Measurements from ENCODE around the gene CASQ2. TPM values are rescaled to one million over a fixed set of nuclear protein-coding genes. Genes with fewer than 3 reads are reported as not detected.

The CASQ2 gene
- polyA plus RNA-seq, 2 of the 4 experiments (the other 2 are of a cell fraction): not detected

DNA sequence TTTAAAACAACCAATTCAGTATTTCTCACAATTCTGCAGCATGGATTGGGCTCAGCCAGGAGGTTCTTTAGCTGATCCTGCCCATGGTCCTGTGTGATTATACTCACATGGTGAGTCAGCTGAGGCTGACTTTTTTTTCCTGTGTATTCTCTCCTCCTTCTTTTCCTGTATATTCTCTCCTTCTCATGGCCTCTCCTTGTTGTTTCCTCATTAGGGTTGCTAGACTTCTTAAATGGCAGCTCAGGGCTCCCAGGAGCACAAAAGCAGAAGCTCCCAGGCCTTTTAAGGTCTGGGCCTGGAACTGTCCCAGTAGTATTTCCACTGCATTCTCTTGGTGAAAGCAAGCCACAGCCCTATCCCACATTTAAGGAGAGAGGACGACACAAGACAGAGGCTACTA is 99.9 kb downstream of the CASQ2 start:
- CTCF ChIA-PET: interaction anchor here (1.4 kb wide), 1 partner anchor 38 kb away, joined by 6 read pairs; no protein-coding TSS in a partner anchor
- DNase-seq (ENCODE audit: low read depth in 1 of 2, low spot score in 1 of 2): no peak
- H3K4me2 ChIP-seq: peak overlapping the region; percentile 39; the same call in 2 of the 3 replicates
- ATAC-seq: no peak
- no peak overlapping the region for H3K4me3 ChIP-seq
- H3K4me1 ChIP-seq: peaks cover 34% of the 10 kb centered on the region
- POLR2A ChIA-PET: no interaction called here
- FAIRE-seq: no peak
- H3K9me3 ChIP-seq: 0 out of 3 replicates have a peak, but pooled peaks cover 8% of the 10 kb centered on the region
- TF ChIP-seq, protein P1, sequence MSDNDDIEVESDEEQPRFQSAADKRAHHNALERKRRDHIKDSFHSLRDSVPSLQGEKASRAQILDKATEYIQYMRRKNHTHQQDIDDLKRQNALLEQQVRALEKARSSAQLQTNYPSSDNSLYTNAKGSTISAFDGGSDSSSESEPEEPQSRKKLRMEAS (IDR thresholded peaks at IDR 0.05): no peak
- TF ChIP-seq CEBPB (IDR thresholded peaks at IDR 0.05) (no peak), EHF (CRISPR knock-in tag; IDR thresholded peaks at IDR 0.05) (no peak), ZNF302 (CRISPR knock-in tag; IDR thresholded peaks at IDR 0.05) (no peak), HEYL (CRISPR knock-in tag; IDR thresholded peaks at IDR 0.05) (no peak), ZFP36 (IDR thresholded peaks at IDR 0.05; ENCODE audit: borderline replicate concordance, partially characterized antibody) (no peak)
- peak overlapping the region; percentile 58 to 88; a peak in 5 of 6 replicates for H3K27ac ChIP-seq
- WGBS (ENCODE audit: missing lambda C conversion rate): 82% methylated on average over 1 of the region's 1 CpG

DNA sequence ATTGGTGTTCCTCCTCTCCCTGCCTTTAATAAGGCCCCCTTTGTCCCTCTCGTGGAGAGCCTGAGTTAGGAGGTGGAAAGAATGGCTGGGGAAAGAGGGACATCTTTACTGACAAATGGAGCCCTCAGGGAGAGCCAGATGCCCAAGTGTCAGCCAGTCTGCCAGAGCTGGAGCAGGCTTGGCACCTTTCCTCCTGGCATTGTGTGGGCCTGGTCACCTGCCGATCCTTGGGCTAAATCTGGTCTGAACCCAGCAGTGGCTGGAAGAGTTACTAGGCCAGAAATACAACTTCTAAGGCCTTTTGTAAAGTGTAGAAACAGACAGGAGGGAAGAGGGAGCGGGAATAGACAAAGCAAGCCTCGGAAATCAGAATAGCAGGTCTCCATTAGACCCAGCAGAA is 101.8 kb downstream of the CASQ2 start:
- 93% methylated on average over 4 of the region's 4 CpGs for WGBS (ENCODE audit: missing lambda C conversion rate)
- ATAC-seq (no peak), DNase-seq (ENCODE audit: low read depth in 1 of 2, low spot score in 1 of 2) (no peak), FAIRE-seq (no peak)
- 0 out of 3 replicates have a peak, but pooled peaks cover 8% of the 10 kb centered on the region for H3K9me3 ChIP-seq
- POLR2A ChIA-PET: no interaction called here
- H3K4me2 ChIP-seq: no peak overlapping the region
- peaks cover 29% of the 10 kb centered on the region for H3K4me1 ChIP-seq
- CTCF ChIA-PET: no interaction called here
- no peak overlapping the region for H3K4me3 ChIP-seq
- TF ChIP-seq, protein P2, sequence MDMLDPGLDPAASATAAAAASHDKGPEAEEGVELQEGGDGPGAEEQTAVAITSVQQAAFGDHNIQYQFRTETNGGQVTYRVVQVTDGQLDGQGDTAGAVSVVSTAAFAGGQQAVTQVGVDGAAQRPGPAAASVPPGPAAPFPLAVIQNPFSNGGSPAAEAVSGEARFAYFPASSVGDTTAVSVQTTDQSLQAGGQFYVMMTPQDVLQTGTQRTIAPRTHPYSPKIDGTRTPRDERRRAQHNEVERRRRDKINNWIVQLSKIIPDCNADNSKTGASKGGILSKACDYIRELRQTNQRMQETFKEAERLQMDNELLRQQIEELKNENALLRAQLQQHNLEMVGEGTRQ (IDR thresholded peaks at IDR 0.05): no peak
- TF ChIP-seq EHMT2 (IDR thresholded peaks at IDR 0.05; ENCODE audit: low read depth): no peak
- TF ChIP-seq NPAS2 (CRISPR knock-in tag; IDR thresholded peaks at IDR 0.05; ENCODE audit: borderline replicate concordance): no peak
- TF ChIP-seq HEYL (CRISPR knock-in tag; IDR thresholded peaks at IDR 0.05): no peak
- TF ChIP-seq, protein P3, sequence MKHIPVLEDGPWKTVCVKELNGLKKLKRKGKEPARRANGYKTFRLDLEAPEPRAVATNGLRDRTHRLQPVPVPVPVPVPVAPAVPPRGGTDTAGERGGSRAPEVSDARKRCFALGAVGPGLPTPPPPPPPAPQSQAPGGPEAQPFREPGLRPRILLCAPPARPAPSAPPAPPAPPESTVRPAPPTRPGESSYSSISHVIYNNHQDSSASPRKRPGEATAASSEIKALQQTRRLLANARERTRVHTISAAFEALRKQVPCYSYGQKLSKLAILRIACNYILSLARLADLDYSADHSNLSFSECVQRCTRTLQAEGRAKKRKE (CRISPR knock-in tag; IDR thresholded peaks at IDR 0.05; ENCODE audit: low read depth): no peak
- no peak for TF ChIP-seq HOXB5 (CRISPR knock-in tag; IDR thresholded peaks at IDR 0.05)
- TF ChIP-seq RFX5 (IDR thresholded peaks at IDR 0.05): no peak
- no peak for TF ChIP-seq BHLHE40 (IDR thresholded peaks at IDR 0.05; ENCODE audit: low read depth, low read length)
- TF ChIP-seq, protein P4, sequence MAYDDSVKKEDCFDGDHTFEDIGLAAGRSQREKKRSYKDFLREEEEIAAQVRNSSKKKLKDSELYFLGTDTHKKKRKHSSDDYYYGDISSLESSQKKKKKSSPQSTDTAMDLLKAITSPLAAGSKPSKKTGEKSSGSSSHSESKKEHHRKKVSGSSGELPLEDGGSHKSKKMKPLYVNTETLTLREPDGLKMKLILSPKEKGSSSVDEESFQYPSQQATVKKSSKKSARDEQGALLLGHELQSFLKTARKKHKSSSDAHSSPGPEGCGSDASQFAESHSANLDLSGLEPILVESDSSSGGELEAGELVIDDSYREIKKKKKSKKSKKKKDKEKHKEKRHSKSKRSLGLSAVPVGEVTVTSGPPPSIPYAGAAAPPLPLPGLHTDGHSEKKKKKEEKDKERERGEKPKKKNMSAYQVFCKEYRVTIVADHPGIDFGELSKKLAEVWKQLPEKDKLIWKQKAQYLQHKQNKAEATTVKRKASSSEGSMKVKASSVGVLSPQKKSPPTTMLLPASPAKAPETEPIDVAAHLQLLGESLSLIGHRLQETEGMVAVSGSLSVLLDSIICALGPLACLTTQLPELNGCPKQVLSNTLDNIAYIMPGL (CRISPR knock-in tag; IDR thresholded peaks at IDR 0.05; ENCODE audit: borderline replicate concordance): no peak
- no peak for TF ChIP-seq TFCP2L1 (CRISPR knock-in tag; IDR thresholded peaks at IDR 0.05)
- no peak for TF ChIP-seq HDAC2 (IDR thresholded peaks at IDR 0.05)
- TF ChIP-seq ESRRA (IDR thresholded peaks at IDR 0.05; ENCODE audit: borderline replicate concordance, low read length): no peak
- TF ChIP-seq FOSB (CRISPR knock-in tag; IDR thresholded peaks at IDR 0.05): no peak
- TF ChIP-seq PHF8 (IDR thresholded peaks at IDR 0.05; ENCODE audit: borderline replicate concordance, low read depth): no peak
- no peak for TF ChIP-seq NR3C1 (IDR thresholded peaks at IDR 0.05)
- no peak for TF ChIP-seq HOXB13 (CRISPR knock-in tag; IDR thresholded peaks at IDR 0.05; ENCODE audit: low read depth)
- TF ChIP-seq, protein P5, sequence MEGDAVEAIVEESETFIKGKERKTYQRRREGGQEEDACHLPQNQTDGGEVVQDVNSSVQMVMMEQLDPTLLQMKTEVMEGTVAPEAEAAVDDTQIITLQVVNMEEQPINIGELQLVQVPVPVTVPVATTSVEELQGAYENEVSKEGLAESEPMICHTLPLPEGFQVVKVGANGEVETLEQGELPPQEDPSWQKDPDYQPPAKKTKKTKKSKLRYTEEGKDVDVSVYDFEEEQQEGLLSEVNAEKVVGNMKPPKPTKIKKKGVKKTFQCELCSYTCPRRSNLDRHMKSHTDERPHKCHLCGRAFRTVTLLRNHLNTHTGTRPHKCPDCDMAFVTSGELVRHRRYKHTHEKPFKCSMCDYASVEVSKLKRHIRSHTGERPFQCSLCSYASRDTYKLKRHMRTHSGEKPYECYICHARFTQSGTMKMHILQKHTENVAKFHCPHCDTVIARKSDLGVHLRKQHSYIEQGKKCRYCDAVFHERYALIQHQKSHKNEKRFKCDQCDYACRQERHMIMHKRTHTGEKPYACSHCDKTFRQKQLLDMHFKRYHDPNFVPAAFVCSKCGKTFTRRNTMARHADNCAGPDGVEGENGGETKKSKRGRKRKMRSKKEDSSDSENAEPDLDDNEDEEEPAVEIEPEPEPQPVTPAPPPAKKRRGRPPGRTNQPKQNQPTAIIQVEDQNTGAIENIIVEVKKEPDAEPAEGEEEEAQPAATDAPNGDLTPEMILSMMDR (IDR thresholded peaks at IDR 0.05): no peak
- no peak overlapping the region for H3K27ac ChIP-seq

Measured in A549 (cell line).